Measurements from ENCODE around the gene ARAP3. TPM values are rescaled to one million over a fixed set of nuclear protein-coding genes. Genes with fewer than 3 reads are reported as not detected.

The ARAP3 gene
- total RNA-seq, 1 experiment from 2014 or later = 27.6 TPM

DNA sequence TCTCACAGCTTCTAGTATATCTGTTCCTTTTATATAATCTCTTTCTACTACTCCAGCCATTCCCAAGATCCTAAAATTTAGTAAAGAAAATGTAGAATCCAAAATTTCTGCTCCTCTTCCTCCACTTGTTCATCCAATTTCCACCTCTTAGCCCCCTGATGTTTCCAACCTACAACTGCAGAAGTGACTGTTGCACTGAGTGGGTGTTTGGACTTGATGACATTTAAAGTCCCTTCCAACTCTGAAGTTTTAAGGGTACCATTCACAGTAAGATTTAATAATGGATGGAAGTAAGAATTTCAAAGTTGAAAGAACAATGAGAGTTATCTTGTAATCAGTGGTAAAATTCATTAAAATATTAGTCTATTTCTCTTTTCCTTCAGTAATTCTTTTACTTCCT, 68.7 kb downstream of the ARAP3 start:
- Histone ChIP-seq H4K91ac (ENCODE audit: insufficient read length, low read depth, low read length) (no peak overlapping the region), H3K56ac (ENCODE audit: insufficient read length, low read depth, low read length) (no peak overlapping the region), H3K23me2 (ENCODE audit: insufficient read length, low read depth, low read length, poor library complexity, severe bottlenecking) (no peaks in the 10 kb centered on the region), H4K20me1 (ENCODE audit: control insufficient read depth, insufficient read depth, insufficient read length) (no peaks in the 10 kb centered on the region), H2BK12ac (ENCODE audit: insufficient read length, low read depth, low read length) (no peak overlapping the region), H2BK20ac (ENCODE audit: low read depth, low read length, poor library complexity, severe bottlenecking) (no peak overlapping the region), H3K79me2 (ENCODE audit: insufficient read depth, low read length) (peaks cover 20% of the 10 kb centered on the region; the same call in 1 of the 2 replicates), H3K4me1 (ENCODE audit: insufficient read depth, low read length) (peaks cover 3% of the 10 kb centered on the region), H4K5ac (ENCODE audit: insufficient read length, low read depth, low read length) (no peak overlapping the region), H3K27ac (ENCODE audit: insufficient read length, low read depth, low read length) (no peak overlapping the region), H4K8ac (replicated peaks; ENCODE audit: insufficient read length, low read depth, low read length) (no peak overlapping the region), H3K9ac (ENCODE audit: extremely low read depth, insufficient read length, low read length) (no peak overlapping the region), H2BK120ac (ENCODE audit: low read depth, low read length, poor library complexity, severe bottlenecking) (no peak overlapping the region), H2BK5ac (ENCODE audit: insufficient read length, low read length) (no peak overlapping the region), H3K18ac (ENCODE audit: insufficient read length, low read depth, low read length) (no peak overlapping the region), H3K14ac (ENCODE audit: insufficient read depth, low read length) (no peak overlapping the region), H3T11ph (ENCODE audit: low read length) (no peak overlapping the region), H2BK15ac (ENCODE audit: low read depth, low read length) (no peak overlapping the region), H3K23ac (ENCODE audit: insufficient read length, low read depth, low read length) (no peak overlapping the region), H3K4ac (ENCODE audit: low read depth, low read length) (no peak overlapping the region), H3K27me3 (ENCODE audit: insufficient read depth, low read length) (no peaks in the 10 kb centered on the region), H3K79me1 (ENCODE audit: insufficient read depth, low read depth, low read length, poor library complexity, severe bottlenecking) (no peaks in the 10 kb centered on the region), H3K4me2 (ENCODE audit: insufficient read depth, insufficient read length, low read length) (no peak overlapping the region), H2AFZ (ENCODE audit: low read length) (no peak overlapping the region), H3K9me3 (ENCODE audit: control insufficient read depth, low read depth, low read length) (no peaks in the 10 kb centered on the region), H2AK5ac (ENCODE audit: insufficient read length, low read length) (no peak overlapping the region)
- H3K36me3 Mint-ChIP-seq (ENCODE audit: insufficient read depth in 1 of 3, low read depth in 3 of 3) = peaks cover 0 to 19% (median 14%) of the 10 kb centered on the region in 3 experiments; a peak in 3 of 7 replicates
- peaks cover 43 to 51% of the 10 kb centered on the region in 2 experiments for H3K4me1 Mint-ChIP-seq
- DNase-seq = no peak
- H3K27ac Mint-ChIP-seq = no peak overlapping the region
- H3K27me3 Mint-ChIP-seq (ENCODE audit: low read depth) = no peaks in the 10 kb centered on the region
- H3K4me3 Mint-ChIP-seq = peak overlapping the region in 1 of 2 experiments; percentile 6; a peak in 1 of 5 replicates
- H3K9me3 Mint-ChIP-seq = peaks cover 0 to 3% of the 10 kb centered on the region in 2 experiments; a peak in 1 of 5 replicates
- TF ChIP-seq, protein P1, sequence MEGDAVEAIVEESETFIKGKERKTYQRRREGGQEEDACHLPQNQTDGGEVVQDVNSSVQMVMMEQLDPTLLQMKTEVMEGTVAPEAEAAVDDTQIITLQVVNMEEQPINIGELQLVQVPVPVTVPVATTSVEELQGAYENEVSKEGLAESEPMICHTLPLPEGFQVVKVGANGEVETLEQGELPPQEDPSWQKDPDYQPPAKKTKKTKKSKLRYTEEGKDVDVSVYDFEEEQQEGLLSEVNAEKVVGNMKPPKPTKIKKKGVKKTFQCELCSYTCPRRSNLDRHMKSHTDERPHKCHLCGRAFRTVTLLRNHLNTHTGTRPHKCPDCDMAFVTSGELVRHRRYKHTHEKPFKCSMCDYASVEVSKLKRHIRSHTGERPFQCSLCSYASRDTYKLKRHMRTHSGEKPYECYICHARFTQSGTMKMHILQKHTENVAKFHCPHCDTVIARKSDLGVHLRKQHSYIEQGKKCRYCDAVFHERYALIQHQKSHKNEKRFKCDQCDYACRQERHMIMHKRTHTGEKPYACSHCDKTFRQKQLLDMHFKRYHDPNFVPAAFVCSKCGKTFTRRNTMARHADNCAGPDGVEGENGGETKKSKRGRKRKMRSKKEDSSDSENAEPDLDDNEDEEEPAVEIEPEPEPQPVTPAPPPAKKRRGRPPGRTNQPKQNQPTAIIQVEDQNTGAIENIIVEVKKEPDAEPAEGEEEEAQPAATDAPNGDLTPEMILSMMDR (conservative IDR thresholded peaks at IDR 0.05) = no peak

All from H9 (cell line).